Stimulated activated CD8-positive, alpha-beta memory T cell treated with anti-CD3 and anti-CD28 coated beads, Interleukin-4, amount 100 ng/mL, for 1 hour (primary cell): ENCODE measurements around the gene ARID5B.

Experiments
- DNase-seq, 2 donors: peaks; one replicate each; pipeline ENCODE4 v3.0.0-alpha.2; 2020; ENCODE audit warnings: low read depth in 2 of 2, low spot score in 1 of 2

ARID5B gene

GRCh38 chr10:62068464-62068863 lies 167.0 kb downstream of the ARID5B start:
- DNase-seq = no peak

DNA sequence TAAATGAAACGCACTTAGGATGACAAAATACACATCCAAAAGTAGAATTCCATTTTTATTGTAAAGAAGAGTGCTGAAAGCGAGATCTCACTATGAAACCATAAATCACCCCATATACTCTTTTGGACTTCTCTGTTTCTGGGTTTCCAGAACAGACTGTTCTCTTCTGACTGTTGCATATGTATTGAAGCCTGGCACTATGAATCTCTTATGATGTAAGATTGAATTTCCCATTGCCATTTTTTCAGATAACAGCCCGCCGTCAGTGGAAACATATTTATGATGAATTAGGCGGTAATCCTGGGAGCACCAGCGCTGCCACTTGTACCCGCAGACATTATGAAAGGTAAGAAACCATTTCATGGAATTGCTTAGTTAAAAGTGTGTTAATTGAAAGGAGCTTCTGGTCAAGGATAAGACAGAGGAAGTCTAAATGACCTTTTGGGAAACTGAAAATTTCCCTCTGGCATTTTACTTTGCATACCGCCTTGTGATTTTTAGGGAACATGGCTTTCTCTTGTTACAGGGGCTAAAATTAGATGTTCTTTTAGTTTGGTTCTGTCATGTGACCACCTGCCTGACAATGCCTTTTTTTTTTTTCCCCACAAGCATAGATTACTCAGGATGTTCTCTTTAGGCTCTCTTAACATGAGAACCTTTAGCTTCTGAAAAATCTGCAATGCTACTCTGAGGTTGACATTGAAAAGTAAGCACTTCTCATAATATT lies 168.1 kb downstream of the ARID5B start:
- no peak for DNase-seq

- DNase-seq = no peak
These were observed 170.4 kb downstream of the ARID5B start for GRCh38 chr10:62071846-62072281.

DNA sequence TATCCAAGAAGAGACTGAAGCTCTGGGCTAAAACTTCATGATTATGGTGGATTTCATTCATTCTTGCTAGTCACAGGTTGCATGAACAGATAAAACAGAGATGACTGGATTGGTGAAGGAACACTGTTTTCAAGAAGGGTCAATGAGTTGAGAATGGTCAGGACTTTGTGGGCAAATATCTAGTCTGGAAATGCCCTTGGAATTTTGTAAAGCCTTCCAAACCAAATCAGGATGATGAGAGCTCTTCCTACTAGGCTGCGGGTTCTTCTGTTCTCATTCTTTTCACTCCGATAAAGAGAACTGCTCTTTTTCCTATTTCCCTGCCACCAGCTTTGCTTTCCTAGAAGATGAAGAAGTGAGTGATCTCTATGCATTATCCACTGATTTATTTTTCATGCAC lies 171.4 kb downstream of the ARID5B start:
- DNase-seq = no peak

DNA sequence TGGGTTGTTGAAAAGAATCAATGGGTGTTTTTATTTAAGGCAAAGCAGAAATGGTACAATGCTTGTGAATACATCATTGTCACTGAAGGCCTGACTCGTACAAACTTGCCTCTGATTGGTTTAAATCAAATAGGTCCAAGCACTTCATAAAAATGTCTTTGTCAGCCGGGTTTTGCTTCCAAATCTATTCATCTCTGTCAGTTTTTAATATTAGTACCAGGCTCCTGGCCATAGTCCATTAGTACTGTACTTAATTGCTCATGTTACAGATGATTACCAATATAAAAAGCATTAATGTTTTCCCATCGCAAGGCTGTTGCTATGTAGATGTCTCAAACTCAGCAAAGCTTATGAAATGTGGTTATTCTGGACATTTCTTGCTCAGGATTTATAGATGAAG lies 171.9 kb downstream of the ARID5B start:
- DNase-seq = no peak

GRCh38 chr10:62075414-62075813 lies 173.9 kb downstream of the ARID5B start:
- DNase-seq = no peak

- DNase-seq = no peak
These were observed 174.4 kb downstream of the ARID5B start for GRCh38 chr10:62075912-62076311.

GRCh38 chr10:62076891-62077290 lies 175.4 kb downstream of the ARID5B start:
- no peak for DNase-seq

DNA sequence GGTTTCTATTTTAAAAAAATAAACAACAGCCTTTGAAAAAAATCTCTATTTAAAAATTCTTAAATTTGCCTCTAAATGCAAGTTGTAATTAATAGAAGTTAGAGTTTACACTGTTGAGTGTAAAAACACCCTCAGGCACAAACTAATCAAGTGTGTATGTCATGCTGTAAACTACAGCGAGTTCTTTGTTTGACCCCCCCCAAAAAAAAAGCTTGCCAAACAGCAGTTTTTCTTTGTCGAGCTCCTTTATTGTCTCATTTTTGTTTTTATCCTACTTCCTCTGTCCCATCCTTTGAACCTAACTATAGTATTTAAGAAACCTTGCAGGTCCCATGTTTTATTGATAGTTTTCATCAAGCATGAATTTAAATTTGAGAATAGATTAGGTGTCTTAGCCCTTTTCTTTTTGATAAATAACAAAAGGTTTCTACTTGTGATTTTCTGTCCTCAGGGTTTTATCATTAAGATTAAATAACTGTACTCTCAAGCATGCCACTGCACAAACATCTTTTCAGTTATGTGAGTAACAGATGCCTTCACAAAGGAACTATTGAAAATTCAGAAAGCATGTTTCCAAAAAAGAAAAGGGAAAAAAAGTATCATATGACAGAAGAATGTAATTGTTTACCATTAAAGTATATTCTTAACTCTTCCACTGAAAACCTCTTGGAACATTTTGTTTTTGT lies 176.0 kb downstream of the ARID5B start:
- no peak for DNase-seq

DNA sequence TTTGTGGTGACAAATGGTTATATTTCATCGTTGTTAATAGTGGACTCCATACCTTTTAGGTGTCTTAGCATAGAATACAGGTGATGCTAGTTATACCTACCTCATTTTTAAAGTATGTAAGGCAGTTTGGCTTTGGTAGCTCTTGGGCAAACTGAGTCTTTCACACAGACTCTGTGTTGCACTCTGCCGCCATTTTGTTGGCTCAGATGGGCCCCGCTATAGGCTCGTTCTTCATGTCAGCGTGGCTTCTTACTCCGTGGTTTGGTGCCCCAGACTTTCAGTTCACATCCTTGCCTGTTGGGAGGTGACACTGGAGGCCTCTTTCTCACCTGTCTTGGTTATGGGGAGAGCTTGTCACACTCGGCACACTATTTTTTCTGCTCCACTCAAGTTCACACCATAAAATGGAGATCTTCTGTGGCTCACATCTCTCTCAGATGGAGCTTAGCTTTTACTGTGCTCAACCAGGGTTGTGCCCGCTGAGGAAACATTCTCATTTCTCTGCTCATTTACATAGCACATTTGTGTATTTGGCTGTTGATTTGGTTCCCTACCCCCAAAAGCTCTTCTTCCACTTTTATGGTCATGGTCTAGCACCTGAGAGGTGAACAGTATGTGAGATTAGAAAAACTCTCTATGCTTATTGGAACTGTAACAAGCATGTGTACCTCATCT lies 178.5 kb downstream of the ARID5B start:
- no peak for DNase-seq

GRCh38 chr10:62080905-62081304 lies 179.4 kb downstream of the ARID5B start:
- no peak for DNase-seq

DNA sequence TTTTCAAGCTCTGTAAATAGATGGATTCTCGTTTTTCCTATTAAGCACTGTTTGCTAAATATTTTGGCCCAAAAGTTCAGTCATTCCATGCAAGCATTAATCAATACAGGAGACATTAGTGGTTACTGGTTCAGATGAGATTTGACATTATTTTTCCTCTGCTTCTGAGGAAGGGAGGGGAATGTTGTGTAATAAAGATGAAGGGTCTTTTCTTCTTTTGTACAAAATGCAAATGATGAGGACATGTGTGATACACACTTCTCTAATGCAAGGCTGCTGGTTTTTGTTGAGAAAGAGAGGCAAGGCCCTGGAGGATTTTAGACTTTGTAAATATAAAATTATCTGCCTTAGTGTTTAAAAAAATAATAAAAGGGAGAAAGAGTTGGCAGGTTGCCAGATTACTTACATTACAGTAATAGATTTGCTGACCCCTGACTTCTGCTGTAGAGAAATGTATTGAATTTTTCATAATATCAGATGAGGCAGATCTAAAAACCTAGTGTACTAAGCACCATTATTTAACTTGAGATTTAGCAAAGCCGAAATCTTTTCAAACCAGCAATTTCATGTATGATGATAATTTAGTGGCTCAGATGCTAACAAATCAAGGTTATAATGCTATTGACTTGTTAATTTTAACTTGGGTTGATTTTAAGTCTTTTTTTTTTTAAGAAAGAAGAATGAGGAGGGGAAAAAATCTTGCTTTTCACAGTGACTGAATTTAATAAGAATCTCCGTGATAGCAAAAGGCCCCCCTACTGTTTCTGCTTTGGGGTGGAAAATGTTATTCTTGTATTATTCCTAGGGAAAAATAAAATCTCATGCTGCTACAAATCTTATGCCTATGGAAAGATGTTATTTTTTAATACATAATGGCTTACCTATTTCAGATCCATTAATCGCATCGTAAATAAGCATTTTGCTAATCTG lies 180.1 kb downstream of the ARID5B start:
- DNase-seq = no peak

GRCh38 chr10:62082271-62082656 lies 180.8 kb downstream of the ARID5B start:
- no peak for DNase-seq

GRCh38 chr10:62082729-62083411 lies 181.4 kb downstream of the ARID5B start:
- no peak for DNase-seq

- no peak for DNase-seq
These were observed 182.1 kb downstream of the ARID5B start for GRCh38 chr10:62083412-62084267.

GRCh38 chr10:62084451-62084850 lies 183.0 kb downstream of the ARID5B start:
- no peak for DNase-seq

DNA sequence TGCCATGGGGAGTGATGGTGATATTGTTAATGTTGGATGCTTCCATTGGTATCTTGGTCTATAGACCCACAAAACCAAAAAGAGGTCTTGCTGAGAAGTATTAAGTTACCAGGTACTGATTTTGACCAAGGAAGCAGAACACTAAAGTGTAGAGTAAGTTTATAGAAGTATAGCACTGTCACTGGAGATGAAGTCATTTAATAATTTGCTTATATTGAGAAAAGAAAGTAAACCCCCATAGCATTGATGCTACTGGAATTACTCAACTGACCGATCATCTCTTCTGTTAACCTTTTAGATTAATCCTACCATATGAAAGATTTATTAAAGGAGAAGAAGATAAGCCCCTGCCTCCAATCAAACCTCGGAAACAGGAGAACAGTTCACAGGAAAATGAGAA lies 183.9 kb downstream of the ARID5B start:
- no peak for DNase-seq

GRCh38 chr10:62085821-62086220 lies 184.3 kb downstream of the ARID5B start:
- DNase-seq = no peak

DNA sequence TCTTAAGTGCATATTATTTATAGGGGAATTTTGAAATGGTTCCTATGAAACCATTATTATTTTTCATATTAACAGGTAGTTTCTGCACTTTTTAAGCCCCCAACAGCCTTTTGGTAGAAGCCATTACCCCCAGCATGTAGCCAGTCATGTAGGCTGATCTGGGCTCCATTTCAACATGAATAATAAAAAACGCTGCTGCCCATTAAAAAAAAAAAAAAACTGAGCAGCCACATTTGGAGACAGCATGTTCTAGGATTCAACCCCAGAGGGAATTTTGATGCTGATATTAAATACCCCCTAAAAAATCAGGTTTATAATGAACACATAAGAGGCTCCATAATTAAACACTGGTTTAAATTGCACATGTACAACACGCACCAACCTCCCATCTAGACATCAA lies 185.8 kb downstream of the ARID5B start:
- no peak for DNase-seq

DNA sequence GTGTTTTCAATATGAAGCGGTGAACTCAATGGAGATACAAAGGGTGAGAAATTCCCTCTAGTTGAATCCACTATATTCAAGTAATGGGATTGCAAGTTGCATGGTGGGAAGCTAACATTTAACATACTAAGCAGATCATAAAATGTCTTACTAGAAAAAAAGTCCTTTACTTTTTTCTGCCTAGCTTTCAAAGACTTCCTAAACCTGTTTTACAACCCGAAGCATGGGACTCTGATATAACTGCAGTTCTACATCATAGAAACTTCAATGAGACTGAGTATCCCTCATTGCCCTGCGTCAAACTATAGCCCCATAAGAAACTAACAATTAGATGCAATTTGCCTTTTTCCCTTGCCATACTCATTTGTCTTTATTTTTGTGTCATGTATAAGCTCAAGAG lies 187.3 kb downstream of the ARID5B start:
- DNase-seq = no peak
